Measurements from ENCODE around the gene SPTLC3. TPM values are rescaled to one million over a fixed set of nuclear protein-coding genes. Genes with fewer than 3 reads are reported as not detected.

The SPTLC3 gene
- total RNA-seq, 1 experiment from 2014 or later: 10.7 TPM

DNA sequence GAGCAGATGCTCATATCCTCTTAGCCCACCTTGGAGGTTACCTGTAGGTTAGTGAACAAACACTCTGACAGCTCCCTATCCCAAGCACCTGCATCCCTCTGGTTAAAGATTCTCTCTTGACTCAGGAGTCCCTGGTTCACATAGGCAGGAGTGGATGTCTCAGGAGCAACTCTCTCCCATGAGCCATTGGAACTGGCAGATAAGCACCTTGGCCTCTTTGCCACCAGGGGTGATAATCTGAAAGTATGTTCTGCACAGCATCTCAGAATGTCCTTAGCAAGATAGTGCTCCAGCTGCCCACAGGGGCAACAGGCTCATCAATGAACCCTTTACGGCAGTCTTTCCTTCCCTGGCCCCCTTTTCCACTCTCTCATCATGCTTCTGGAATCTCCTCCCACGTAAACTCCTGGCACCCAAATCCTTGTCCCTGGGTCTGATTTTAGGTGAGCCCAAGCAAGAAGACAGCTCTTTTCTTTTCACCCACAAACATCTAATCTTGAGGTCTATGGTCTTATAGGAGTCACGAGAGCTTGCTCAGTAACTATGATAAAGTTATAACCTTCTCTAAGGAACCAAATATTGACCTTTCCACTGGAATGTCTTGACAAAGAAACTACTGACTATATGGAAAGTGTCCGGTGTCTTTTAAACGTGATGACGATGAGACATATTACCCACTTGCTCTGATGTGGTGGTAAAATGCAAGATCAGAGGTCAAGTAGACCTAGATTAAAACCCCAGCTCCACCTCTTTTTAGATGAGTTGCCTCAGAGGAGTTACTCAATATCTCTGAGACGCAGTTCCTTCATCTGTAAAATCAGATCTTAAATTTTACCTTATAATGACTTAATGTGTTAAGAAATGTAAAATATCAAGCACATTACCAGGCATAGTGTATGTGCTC, 172.5 kb downstream of the SPTLC3 start:
- H3K27ac ChIP-seq: no peak overlapping the region
- no peaks in the 10 kb centered on the region for H3K9me2 ChIP-seq (ENCODE audit: insufficient read depth)
- BruUV-seq (replicated peaks): no TSS peak
- DNase-seq: no peak
- H3F3A ChIP-seq (ENCODE audit: insufficient read depth, low read depth): no peaks in the 10 kb centered on the region
- H3K4me1 ChIP-seq (replicated peaks; ENCODE audit: insufficient read depth): no peaks in the 10 kb centered on the region
- no peak overlapping the region for H3K4me2 ChIP-seq
- ChIA-PET CTCF (no interaction called here), POLR2A (ENCODE audit: unreplicated experiment) (no interaction called here)
- H3K9me3 ChIP-seq (ENCODE audit: insufficient read depth, low read depth): no peaks in the 10 kb centered on the region
- intact Hi-C loops (cut with micrococcal nuclease; ENCODE audit: unreplicated experiment): no loop called here
- no peak overlapping the region for H3K4me3 ChIP-seq
- no peaks in the 10 kb centered on the region for H3K27me3 ChIP-seq (ENCODE audit: insufficient read depth, low read depth)
- H2AFZ ChIP-seq: no peak overlapping the region
- no peaks in the 10 kb centered on the region for H3K36me3 ChIP-seq (ENCODE audit: low read depth)
- no peak for TF ChIP-seq EZH2 (IDR thresholded peaks at IDR 0.05; ENCODE audit: low read depth)
- TF ChIP-seq, protein P1, sequence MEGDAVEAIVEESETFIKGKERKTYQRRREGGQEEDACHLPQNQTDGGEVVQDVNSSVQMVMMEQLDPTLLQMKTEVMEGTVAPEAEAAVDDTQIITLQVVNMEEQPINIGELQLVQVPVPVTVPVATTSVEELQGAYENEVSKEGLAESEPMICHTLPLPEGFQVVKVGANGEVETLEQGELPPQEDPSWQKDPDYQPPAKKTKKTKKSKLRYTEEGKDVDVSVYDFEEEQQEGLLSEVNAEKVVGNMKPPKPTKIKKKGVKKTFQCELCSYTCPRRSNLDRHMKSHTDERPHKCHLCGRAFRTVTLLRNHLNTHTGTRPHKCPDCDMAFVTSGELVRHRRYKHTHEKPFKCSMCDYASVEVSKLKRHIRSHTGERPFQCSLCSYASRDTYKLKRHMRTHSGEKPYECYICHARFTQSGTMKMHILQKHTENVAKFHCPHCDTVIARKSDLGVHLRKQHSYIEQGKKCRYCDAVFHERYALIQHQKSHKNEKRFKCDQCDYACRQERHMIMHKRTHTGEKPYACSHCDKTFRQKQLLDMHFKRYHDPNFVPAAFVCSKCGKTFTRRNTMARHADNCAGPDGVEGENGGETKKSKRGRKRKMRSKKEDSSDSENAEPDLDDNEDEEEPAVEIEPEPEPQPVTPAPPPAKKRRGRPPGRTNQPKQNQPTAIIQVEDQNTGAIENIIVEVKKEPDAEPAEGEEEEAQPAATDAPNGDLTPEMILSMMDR (conservative IDR thresholded peaks at IDR 0.05): no peak
- H4K20me1 ChIP-seq (ENCODE audit: insufficient read depth): no peaks in the 10 kb centered on the region; the same call in 1 of the 2 replicates
- H3K79me2 ChIP-seq (ENCODE audit: low read depth): no peaks in the 10 kb centered on the region

DNA sequence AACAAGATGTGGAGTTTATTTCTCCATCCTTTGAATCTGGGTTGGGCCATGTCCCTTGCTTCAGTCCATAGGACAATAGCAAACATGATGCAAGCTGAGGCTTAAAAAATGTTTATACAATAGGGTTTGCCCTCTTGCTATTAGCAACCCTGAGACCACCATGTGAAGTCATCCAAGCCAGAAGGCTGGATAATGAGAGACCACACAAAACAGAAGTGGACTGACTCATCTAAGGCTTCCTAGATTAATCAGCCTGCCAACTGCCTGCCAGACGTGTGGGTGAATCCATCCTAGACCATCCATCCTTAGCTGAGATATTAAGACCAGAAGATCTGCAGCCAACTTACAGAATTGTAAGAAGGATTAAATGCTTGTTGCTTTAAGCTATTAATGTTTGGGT, 174.2 kb downstream of the SPTLC3 start:
- Histone ChIP-seq H3F3A (ENCODE audit: insufficient read depth, low read depth) (no peaks in the 10 kb centered on the region), H3K4me2 (no peak overlapping the region), H3K9me3 (ENCODE audit: insufficient read depth, low read depth) (no peaks in the 10 kb centered on the region; the same call in 1 of the 2 replicates), H4K20me1 (ENCODE audit: insufficient read depth) (no peaks in the 10 kb centered on the region; the same call in 1 of the 2 replicates), H3K4me3 (no peak overlapping the region), H3K9me2 (ENCODE audit: insufficient read depth) (no peaks in the 10 kb centered on the region), H2AFZ (no peak overlapping the region), H3K36me3 (ENCODE audit: low read depth) (no peaks in the 10 kb centered on the region), H3K79me2 (ENCODE audit: low read depth) (no peaks in the 10 kb centered on the region), H3K27ac (no peak overlapping the region), H3K4me1 (replicated peaks; ENCODE audit: insufficient read depth) (no peaks in the 10 kb centered on the region), H3K27me3 (ENCODE audit: insufficient read depth, low read depth) (no peaks in the 10 kb centered on the region)
- DNase-seq: no peak
- POLR2A ChIA-PET (ENCODE audit: unreplicated experiment): no interaction called here
- CTCF ChIA-PET: no interaction called here
- no peak for TF ChIP-seq EZH2 (IDR thresholded peaks at IDR 0.05; ENCODE audit: low read depth)
- TF ChIP-seq, protein P1 (conservative IDR thresholded peaks at IDR 0.05): no peak
- intact Hi-C loops (cut with micrococcal nuclease; ENCODE audit: unreplicated experiment): no loop called here
- BruUV-seq (replicated peaks): no TSS peak

DNA sequence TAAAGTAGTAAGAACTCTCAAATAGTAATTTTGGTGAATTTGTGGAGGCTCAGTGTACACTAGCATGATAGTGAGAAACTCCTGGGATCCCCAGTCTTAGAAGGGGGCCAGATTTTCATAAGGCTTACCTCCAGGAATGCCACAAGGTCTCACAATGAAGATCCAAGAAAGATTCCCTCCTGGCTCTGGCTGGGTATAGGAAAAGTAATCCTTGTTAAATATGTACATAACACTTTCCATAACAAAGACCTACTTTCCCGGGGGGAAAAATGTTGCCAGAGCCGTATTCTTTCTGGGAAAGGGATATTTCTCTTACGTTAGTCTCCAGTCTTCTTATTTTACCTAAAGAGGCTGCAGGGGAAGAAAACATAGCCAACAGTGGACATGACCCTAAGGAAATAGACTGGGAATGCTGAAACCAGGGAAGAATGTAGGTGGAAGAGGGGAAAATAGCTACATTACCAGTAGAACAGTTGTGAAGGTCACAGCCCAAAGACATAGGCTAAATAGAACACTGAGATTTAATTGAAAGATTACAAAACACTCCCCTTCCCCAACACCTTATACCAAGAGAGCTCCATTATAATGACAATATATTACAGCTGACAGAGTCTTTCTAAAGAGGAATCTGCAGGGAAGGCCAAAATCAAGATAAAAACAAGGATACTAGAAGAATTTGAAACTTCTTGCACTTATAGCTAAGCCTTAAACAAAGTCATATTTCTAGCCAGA, 177.4 kb downstream of the SPTLC3 start:
- Histone ChIP-seq H3F3A (ENCODE audit: insufficient read depth, low read depth) (no peaks in the 10 kb centered on the region), H3K27ac (no peak overlapping the region), H3K27me3 (ENCODE audit: insufficient read depth, low read depth) (no peaks in the 10 kb centered on the region), H3K4me1 (replicated peaks; ENCODE audit: insufficient read depth) (no peaks in the 10 kb centered on the region), H3K4me2 (no peak overlapping the region), H3K9me2 (ENCODE audit: insufficient read depth) (no peaks in the 10 kb centered on the region), H2AFZ (no peak overlapping the region), H3K4me3 (no peak overlapping the region), H4K20me1 (ENCODE audit: insufficient read depth) (no peaks in the 10 kb centered on the region; the same call in 1 of the 2 replicates), H3K79me2 (ENCODE audit: low read depth) (no peaks in the 10 kb centered on the region), H3K36me3 (ENCODE audit: low read depth) (no peaks in the 10 kb centered on the region), H3K9me3 (ENCODE audit: insufficient read depth, low read depth) (no peaks in the 10 kb centered on the region; the same call in 1 of the 2 replicates)
- no peak for DNase-seq
- no TSS peak for BruUV-seq (replicated peaks)
- intact Hi-C loops (cut with micrococcal nuclease; ENCODE audit: unreplicated experiment): no loop called here
- TF ChIP-seq EZH2 (IDR thresholded peaks at IDR 0.05; ENCODE audit: low read depth): no peak
- TF ChIP-seq, protein P1 (conservative IDR thresholded peaks at IDR 0.05): no peak
- ChIA-PET POLR2A (ENCODE audit: unreplicated experiment) (interaction anchor here (0.5 kb wide), 1 partner anchor 773 kb away, joined by 3 read pairs; no protein-coding TSS in a partner anchor), CTCF (no interaction called here)
